ENCODE measurements around the gene AKAP3. TPM values are rescaled to one million over a fixed set of nuclear protein-coding genes. Genes with fewer than 3 reads are reported as not detected.

AKAP3 gene
- total RNA-seq, 1 experiment from 2014 or later, result 0.26 TPM

GRCh38 chr12:4645023-4645422, 3.8 kb downstream of the AKAP3 start:
- Histone ChIP-seq H3K27me3 (ENCODE audit: control insufficient read depth, insufficient read depth, low read length) (no peaks in the 10 kb centered on the region), H3K36me3 (ENCODE audit: control insufficient read depth, insufficient read depth, low read length) (peaks cover 6% of the 10 kb centered on the region; the same call in 1 of the 2 replicates), H3K4me3 (ENCODE audit: low read depth in 2 of 2, low read length in 2 of 2) (no peak overlapping the region), H3K9me3 (ENCODE audit: control insufficient read depth, insufficient read depth, low read depth, low read length) (no peaks in the 10 kb centered on the region), H3K4me1 (ENCODE audit: control insufficient read depth, insufficient read depth, low read length) (peaks cover 3% of the 10 kb centered on the region; the same call in 1 of the 2 replicates), H3K27ac (ENCODE audit: low read length) (no peak overlapping the region)
- ChIA-PET POLR2A (no interaction called here), CTCF (no interaction called here)
- DNase-seq (ENCODE audit: low read depth, low spot score), result no peak
- no peak for ATAC-seq
- TF ChIP-seq SIN3A (IDR thresholded peaks at IDR 0.05; ENCODE audit: borderline replicate concordance, insufficient read depth, low read depth, low read length), result no peak
- TF ChIP-seq POLR2AphosphoS5 (IDR thresholded peaks at IDR 0.05; ENCODE audit: low read depth, low read length), result no peak
- TF ChIP-seq, protein P1, sequence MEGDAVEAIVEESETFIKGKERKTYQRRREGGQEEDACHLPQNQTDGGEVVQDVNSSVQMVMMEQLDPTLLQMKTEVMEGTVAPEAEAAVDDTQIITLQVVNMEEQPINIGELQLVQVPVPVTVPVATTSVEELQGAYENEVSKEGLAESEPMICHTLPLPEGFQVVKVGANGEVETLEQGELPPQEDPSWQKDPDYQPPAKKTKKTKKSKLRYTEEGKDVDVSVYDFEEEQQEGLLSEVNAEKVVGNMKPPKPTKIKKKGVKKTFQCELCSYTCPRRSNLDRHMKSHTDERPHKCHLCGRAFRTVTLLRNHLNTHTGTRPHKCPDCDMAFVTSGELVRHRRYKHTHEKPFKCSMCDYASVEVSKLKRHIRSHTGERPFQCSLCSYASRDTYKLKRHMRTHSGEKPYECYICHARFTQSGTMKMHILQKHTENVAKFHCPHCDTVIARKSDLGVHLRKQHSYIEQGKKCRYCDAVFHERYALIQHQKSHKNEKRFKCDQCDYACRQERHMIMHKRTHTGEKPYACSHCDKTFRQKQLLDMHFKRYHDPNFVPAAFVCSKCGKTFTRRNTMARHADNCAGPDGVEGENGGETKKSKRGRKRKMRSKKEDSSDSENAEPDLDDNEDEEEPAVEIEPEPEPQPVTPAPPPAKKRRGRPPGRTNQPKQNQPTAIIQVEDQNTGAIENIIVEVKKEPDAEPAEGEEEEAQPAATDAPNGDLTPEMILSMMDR (IDR thresholded peaks at IDR 0.05), result no peak
- TF ChIP-seq REST (IDR thresholded peaks at IDR 0.05; ENCODE audit: insufficient read depth in 1 of 2, low read depth in 2 of 2, low read length in 1 of 2), result no peak
- TF ChIP-seq TCF7L2 (IDR thresholded peaks at IDR 0.05; ENCODE audit: low read depth, low read length), result no peak
- in situ Hi-C loops (cut with HindIII; ENCODE audit: low pct_unique_long_range_greater_than_20kb, low sequenced_read_pairs) (no loop called here), intact Hi-C loops (cut with micrococcal nuclease; ENCODE audit: unreplicated experiment) (no loop called here)
- BruUV-seq (replicated peaks), result no TSS peak

DNA sequence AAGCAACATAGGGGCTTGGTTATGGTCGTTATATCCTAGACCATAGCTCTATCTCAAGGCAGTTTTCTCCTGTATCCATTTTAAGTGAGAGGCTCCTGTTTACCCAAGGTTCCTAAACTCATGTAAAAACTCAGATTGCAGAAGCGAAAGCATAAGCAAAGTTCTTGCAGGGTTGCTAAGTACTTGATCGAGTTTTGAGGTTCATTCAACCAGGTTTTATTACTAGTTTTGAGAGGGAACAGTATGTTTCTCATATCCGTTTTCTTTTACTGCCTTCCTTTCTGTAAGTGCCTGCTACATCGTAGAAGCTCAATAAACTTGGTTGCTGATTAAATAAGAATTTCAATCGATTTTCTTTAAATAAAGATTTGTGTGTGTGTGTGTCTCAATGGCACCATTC, 5.1 kb downstream of the AKAP3 start:
- no peak for ATAC-seq
- in situ Hi-C loops (cut with HindIII; ENCODE audit: low pct_unique_long_range_greater_than_20kb, low sequenced_read_pairs) (no loop called here), intact Hi-C loops (cut with micrococcal nuclease; ENCODE audit: unreplicated experiment) (no loop called here)
- POLR2A ChIA-PET, result no interaction called here
- H3K36me3 ChIP-seq (ENCODE audit: control insufficient read depth, insufficient read depth, low read length), result no peaks in the 10 kb centered on the region; the same call in 1 of the 2 replicates
- no peak overlapping the region for H3K4me3 ChIP-seq (ENCODE audit: low read depth in 2 of 2, low read length in 2 of 2)
- no peaks in the 10 kb centered on the region for H3K9me3 ChIP-seq (ENCODE audit: control insufficient read depth, insufficient read depth, low read depth, low read length)
- CTCF ChIA-PET, result no interaction called here
- no TSS peak for BruUV-seq (replicated peaks)
- H3K27ac ChIP-seq (ENCODE audit: low read length), result no peak overlapping the region
- H3K4me1 ChIP-seq (ENCODE audit: control insufficient read depth, insufficient read depth, low read length), result no peaks in the 10 kb centered on the region; the same call in 1 of the 2 replicates
- DNase-seq (ENCODE audit: low read depth, low spot score), result no peak
- no peaks in the 10 kb centered on the region; the same call in 1 of the 2 replicates for H3K27me3 ChIP-seq (ENCODE audit: control insufficient read depth, insufficient read depth, low read length)
- TF ChIP-seq SIN3A (IDR thresholded peaks at IDR 0.05; ENCODE audit: borderline replicate concordance, insufficient read depth, low read depth, low read length) (no peak), REST (IDR thresholded peaks at IDR 0.05; ENCODE audit: insufficient read depth in 1 of 2, low read depth in 2 of 2, low read length in 1 of 2) (no peak), POLR2AphosphoS5 (IDR thresholded peaks at IDR 0.05; ENCODE audit: low read depth, low read length) (no peak), TCF7L2 (IDR thresholded peaks at IDR 0.05; ENCODE audit: low read depth, low read length) (no peak)
- TF ChIP-seq, protein P1 (IDR thresholded peaks at IDR 0.05), result no peak

Data from Panc1 (cell line).